Tibial nerve (tissue), 4 donors: ENCODE results near the gene NKAIN2.

Experiments used
- EP300 ChIP-seq, 2 donors: sonication (generic); formaldehyde crosslinking; IDR thresholded peaks; one replicate each; pipeline ENCODE4 v1.6.1; 2017; ENCODE audit warnings: antibody characterized with exemption in 2 of 2, mild to moderate bottlenecking in 1 of 2
- POLR2A ChIP-seq, 2 donors: fragments of 450-650 bp; IDR thresholded peaks; one replicate each; pipeline ENCODE4 v1.6.1; 2017; ENCODE audit warnings: antibody characterized with exemption in 2 of 2, mild to moderate bottlenecking in 2 of 2, moderate library complexity in 2 of 2
- TF ChIP-seq, protein P1 (sequence below), 5 experiments: fragments of 200-600 bp in 3 of 5; fragments of 450-650 bp in 2 of 5; sonication (generic) in 3 of 5; IDR thresholded peaks; one replicate each; pipeline ENCODE4 v1.5.1; 2016 to 2019; ENCODE audit warnings: antibody characterized with exemption in 5 of 5, mild to moderate bottlenecking in 3 of 5, moderate library complexity in 2 of 5

DNA sequence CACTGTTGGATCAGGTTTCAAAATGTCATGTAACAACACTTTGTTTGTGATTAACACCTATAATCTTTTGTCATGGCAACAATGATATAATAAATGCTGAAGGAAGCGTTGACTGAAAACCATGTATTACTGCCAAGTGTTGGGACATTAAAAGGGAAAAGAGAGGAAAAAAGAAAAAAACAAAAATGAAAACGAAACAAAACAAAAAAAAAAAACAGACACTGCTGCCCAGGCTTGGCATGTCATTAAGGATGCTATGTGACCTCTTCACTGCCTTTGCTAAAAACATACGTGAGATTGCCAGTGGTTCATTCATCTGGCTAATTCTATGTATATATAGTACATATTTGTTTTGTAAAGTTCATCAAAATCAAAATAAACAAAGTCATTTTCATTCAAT lies 641.9 kb downstream of the NKAIN2 start:
- TF ChIP-seq, protein P1, sequence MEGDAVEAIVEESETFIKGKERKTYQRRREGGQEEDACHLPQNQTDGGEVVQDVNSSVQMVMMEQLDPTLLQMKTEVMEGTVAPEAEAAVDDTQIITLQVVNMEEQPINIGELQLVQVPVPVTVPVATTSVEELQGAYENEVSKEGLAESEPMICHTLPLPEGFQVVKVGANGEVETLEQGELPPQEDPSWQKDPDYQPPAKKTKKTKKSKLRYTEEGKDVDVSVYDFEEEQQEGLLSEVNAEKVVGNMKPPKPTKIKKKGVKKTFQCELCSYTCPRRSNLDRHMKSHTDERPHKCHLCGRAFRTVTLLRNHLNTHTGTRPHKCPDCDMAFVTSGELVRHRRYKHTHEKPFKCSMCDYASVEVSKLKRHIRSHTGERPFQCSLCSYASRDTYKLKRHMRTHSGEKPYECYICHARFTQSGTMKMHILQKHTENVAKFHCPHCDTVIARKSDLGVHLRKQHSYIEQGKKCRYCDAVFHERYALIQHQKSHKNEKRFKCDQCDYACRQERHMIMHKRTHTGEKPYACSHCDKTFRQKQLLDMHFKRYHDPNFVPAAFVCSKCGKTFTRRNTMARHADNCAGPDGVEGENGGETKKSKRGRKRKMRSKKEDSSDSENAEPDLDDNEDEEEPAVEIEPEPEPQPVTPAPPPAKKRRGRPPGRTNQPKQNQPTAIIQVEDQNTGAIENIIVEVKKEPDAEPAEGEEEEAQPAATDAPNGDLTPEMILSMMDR (IDR thresholded peaks at IDR 0.05), result no peak
- no peak for TF ChIP-seq POLR2A (IDR thresholded peaks at IDR 0.05)
- TF ChIP-seq EP300 (IDR thresholded peaks at IDR 0.05), result no peak
